ENCODE data around the gene NOX3.

DNA sequence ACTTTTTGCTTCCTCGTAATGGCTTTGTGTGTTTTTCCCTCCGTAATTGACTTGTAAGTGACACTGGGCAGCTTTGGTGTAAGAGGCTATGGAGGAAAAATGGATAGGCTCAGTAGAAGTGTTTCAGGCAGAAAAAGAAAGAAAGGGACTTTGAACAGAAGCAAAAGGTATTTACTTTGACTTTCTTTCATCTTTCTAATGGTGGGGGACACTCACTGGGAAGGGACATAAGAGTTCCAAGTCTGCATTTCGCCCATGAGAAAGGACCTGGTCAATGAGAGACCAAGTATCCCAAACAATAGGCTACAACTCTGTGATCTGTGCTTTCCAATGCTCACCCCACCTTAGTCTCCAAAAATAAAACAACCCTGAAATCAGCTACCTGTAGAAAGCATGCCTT is 41.6 kb downstream of the NOX3 start:
- TF ChIP-seq POLR2AphosphoS5 (IDR thresholded peaks at IDR 0.05; ENCODE audit: low read depth) (no peak), GABPA (IDR thresholded peaks at IDR 0.05; ENCODE audit: low read depth) (no peak), SPI1 (IDR thresholded peaks at IDR 0.05; ENCODE audit: borderline replicate concordance, low read depth) (no peak)
- TF ChIP-seq, protein P1, sequence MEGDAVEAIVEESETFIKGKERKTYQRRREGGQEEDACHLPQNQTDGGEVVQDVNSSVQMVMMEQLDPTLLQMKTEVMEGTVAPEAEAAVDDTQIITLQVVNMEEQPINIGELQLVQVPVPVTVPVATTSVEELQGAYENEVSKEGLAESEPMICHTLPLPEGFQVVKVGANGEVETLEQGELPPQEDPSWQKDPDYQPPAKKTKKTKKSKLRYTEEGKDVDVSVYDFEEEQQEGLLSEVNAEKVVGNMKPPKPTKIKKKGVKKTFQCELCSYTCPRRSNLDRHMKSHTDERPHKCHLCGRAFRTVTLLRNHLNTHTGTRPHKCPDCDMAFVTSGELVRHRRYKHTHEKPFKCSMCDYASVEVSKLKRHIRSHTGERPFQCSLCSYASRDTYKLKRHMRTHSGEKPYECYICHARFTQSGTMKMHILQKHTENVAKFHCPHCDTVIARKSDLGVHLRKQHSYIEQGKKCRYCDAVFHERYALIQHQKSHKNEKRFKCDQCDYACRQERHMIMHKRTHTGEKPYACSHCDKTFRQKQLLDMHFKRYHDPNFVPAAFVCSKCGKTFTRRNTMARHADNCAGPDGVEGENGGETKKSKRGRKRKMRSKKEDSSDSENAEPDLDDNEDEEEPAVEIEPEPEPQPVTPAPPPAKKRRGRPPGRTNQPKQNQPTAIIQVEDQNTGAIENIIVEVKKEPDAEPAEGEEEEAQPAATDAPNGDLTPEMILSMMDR (IDR thresholded peaks at IDR 0.05; ENCODE audit: insufficient read depth, low read length): no peak
